GM19455 (cell line): ENCODE measurements around the gene NLN.
"Not testable (repeated sequence)": the region's sequence is repeated elsewhere in the genome, so short reads cannot be mapped to it uniquely, and the experiment has no call there.

Experiments used
- ATAC-seq: cut with Tn5 transposase; IDR thresholded peaks from one replicate; pipeline ENCODE4 v1.9.1; 2021; ENCODE audit not compliant: unreplicated experiment

Gene NLN

DNA sequence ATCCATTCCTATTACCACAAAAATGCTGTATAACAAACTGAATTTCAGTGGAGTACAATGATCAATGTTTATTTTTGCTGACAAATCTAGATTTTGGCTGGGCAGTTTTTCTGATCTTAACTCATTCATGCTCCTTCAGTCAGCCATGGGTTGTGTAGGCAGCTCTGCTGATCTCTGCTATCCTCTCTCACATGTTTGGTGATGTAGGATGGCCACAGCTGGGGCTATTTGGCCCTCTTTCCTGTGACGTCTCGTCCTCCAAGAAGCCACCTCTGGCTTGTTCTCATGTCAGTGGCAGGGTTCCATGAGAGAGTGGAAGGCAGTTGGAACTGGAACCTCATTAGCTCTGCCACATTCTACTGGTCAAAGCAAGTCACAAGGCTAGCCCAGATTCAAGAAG lies 8.9 kb downstream of the NLN start:
- ATAC-seq: no peak

DNA sequence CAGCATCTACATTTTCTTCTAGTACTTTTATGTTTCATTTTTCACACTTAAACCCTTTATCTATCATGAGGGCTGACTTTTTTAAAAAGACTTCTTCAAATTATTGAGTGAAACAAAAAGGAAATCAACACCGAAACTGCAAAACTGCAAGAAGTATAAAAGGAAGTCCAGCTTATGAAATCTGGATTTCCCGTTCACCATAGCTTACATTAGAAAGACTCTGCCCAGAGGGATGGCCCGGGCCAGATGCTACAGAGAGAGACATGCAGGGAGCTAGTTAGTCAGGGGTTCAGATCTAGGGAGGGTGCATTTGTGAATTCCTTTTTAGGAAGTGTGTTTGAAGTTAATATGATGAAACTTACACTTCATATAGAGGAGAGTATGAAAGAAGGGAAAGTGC lies 10.0 kb downstream of the NLN start:
- ATAC-seq: not testable (repeated sequence)

DNA sequence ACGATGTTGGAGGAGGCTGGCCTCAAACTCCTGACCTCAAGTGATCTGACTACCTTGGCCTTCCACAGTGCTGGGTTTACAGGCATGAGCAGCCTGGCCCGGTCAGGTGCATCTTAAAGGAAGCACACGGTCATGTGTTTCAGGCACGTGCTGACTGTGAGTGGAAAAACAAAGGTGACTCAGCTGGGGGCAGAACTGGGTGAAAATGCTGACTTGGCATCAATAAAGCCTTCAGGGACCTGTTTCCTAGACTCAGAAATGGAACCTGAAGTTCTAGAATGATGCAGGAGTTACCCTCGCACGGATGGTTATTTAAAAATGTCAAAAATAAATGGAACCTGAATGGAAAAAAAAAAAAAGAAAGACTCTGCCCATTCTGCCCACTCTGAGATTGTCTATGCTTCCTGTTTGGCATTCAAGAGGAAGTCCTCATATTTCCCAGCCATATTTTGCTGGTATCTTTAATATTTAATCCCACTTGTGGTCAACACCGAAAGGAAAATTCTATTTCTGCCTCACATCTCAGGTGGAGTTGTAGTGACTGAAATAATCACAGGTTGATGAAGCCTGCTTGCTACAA lies 12.3 kb downstream of the NLN start:
- not testable (repeated sequence) for ATAC-seq

DNA sequence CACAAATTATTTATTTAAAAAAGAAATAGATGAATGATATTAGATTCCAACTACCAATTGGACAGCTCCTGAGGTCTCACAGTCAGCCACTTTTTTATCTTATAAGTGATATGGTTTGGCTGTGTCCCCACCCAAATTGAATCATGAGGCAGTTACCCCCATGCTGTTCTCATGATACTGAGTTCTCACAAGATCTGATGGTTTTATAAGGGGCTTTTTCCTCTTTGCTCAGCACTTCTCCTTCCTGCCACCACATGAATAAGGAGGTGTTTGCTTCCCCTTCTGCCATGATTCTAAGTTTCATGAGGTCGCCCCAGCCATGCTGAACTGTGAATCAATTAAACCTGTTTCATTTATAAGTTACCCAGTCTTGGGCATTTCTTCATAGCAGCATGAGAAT lies 12.9 kb downstream of the NLN start:
- no peak for ATAC-seq

DNA sequence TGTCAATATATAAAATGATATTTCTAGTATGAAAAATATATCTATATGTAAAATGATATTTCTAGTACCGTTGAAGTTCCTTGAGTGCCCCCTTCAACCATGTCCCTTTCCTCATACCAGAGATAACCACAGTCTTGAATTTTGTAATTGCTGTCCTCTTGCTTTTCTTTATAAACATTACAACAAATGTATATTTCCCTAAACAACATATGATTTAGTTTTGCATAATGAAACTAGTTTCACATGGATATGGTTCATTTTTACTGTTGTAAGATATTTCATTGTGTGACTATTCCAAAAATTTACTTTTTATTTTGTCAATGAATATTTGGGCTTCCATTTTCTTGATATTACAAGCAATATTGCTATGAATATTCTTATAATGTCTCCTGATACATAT lies 14.0 kb downstream of the NLN start:
- no peak for ATAC-seq

DNA sequence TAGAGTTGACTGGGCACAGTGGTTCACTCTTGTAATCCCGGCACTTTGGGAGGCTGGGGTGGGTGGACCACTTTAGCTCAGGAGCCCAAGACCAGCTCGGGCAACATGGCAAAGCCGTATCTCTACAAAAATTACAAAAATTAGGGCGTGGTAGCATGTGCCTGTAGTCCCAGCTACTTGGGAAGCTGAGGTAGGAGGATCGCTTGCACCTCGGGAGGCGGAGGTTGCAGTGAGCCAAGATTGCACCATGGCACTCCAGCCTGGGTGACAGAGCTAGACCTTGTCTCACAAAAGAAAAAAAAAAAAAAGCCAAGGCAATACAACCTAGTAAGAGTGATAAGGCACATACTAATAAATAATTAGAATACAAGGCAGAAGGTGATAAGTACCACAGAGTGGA lies 15.8 kb downstream of the NLN start:
- ATAC-seq: no peak

DNA sequence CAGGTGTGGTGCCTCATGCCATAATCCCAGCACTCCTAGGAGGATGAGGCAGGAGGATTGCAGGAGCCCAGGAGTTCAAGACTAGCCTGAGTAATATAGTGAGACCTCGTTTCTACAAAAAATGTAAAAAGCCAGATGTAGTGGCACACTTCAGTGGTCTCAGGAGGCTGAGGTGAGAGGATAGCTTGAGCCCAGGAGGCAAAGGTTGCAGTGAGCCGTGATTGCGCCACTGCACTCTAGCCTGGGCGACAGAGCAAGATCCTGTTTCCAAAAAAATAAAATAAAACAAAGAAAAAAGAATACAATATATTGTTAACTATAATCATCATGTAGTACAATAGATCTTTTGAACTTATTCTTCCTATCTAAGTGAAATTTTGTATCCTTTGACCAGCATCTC lies 16.3 kb downstream of the NLN start:
- ATAC-seq: no peak

DNA sequence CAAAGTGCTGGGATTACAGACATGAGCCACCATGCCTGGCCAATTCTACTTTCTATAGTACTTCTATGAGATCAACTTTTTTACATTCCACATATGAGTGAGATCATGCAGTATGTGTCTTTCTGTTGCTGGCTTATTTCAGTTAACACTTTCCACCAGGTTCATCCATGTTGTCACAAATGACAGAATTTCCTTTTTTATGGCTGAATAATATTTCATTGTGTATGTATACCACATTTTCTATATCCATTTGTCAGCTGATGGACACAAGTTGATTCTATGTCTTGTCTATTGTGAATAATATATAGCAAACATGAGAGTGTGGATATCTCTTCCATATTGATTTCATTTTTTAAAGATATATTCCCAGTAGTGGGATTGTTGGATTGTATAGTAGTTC lies 17.2 kb downstream of the NLN start:
- no peak for ATAC-seq

DNA sequence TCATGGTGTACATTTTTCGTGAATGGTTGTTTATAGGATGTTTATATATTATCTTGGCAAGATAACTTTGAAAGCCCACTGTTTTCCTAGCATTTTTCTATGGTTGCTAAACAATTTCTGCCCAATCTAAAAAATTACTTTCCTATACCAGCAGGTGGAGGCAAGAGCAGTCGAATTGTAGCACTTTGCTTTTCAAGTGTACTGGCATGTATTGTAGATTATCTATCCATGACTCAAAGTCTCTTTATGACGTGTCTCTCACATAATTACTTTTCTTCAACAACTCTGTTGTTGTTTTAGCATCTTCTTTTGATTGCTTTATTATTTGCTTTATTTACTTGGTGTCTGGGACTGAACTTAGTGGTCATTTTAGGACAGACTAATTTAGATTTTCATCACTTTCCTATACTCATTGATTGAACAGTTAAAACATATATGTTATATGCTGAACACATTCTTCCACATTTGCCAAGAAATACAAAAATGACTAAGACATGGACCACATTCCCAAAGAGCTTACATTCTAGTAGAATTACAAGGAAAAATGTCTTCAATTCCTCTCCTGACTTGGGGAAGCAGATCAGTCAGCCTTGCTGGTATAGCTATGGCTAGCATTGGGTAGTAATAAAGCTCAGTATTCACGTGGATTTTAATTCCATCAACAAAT lies 20.7 kb downstream of the NLN start:
- ATAC-seq: peak; percentile 88

DNA sequence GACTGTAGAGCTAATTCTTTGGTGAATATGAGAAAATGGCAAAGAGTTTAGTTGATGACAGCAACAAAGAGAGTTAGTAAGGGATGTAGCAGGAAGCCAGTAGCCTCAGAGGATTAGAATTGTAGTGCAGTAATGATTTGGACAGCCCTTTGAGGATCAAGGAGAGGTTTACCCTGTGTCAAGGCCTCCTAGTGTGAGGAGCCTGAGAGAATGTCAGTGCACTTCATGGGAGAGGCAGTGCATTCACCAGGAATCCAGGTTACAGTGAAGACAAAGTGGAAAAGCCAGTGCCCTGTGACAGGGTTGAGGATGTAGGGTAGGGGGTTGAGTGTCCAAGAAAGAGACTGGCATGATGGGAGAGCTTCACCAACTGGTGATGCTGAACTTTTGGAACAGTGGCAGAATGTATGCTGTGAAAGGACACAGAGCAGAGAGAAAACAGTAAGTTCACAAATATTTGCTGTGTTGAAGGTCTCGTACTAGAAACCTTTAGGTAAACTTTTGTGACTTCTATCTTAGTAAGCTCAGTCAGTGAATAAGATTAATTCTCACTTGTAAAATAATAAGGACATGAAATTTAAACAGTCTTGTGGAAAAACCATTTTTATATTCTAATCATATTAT lies 27.3 kb downstream of the NLN start:
- ATAC-seq: no peak

DNA sequence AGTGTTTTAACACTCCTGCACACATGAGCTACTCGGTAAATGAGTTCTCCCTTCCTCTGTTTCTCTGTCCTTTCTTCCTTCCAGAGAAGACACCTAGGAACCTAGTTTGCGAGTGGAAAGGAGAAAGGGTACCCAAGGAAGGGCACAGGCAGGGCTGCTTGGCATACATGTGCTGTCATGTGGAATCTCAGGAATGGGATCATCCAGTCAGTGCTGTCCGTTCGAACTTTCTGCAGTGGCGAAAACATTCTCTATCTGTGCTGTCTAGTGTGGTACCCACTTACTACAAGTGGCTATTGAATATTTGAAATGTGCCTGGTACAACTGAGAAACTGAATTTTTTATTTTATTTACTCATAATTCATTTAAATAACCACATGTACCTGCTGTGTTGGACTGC lies 28.0 kb downstream of the NLN start:
- no peak for ATAC-seq

DNA sequence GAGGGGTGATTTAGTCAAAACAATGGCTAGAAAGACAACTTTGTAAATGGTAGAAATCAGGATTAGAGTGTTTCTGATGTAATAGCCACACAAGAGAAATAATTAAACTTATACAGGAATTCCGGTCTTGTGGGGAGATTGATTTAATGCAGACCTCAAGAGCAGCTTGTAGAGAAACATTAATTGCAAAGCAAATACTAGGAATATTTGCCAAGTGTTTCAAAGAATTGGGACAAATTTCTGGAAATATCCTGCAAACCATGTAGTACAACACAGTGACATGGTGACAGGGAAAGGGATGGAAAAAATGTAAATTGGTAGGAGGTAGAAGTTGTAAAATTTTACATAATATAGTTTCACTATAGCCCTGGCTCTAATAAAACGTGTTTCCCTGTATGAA lies 28.9 kb downstream of the NLN start:
- no peak for ATAC-seq

DNA sequence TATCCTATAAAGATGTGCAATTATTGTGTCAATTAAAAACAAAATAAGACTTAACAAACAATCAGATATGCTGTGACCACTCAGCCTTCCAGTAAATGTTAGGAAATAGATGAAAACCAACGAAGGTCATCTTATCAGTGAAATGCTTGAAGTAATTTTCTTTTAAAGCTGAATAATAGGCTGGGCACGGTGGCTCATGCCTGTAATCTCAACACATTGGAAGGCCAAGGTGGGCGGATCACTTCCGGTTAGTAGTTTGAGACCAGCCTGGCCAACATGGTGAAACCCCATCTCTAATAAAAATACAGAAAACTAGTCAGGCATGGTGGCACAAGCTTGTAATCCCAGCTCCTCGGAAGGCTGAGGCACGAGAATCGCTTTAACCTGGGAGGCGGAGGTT lies 31.2 kb downstream of the NLN start:
- no peak for ATAC-seq

DNA sequence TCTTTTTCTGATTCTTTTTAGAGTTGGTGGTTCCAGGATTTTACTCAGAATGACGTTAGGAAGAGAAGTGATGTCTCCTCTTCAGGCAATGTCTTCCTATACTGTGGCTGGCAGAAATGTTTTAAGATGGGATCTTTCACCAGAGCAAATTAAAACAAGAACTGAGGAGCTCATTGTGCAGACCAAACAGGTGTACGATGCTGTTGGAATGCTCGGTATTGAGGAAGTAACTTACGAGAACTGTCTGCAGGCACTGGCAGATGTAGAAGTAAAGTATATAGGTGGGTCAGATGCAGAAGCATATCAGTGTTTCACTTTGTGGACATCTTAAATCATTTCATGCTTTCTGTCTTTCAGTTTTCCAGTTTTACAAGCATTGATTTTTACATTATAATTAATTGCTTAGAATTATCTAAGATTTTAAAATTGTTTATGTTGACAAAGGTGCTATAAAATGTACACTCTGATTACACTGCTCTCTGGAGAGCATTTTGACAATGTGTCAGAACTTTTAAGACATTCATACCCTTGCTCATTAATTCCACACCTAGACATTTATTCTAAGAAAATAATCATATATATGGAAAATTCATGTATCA lies 36.6 kb downstream of the NLN start:
- no peak for ATAC-seq

DNA sequence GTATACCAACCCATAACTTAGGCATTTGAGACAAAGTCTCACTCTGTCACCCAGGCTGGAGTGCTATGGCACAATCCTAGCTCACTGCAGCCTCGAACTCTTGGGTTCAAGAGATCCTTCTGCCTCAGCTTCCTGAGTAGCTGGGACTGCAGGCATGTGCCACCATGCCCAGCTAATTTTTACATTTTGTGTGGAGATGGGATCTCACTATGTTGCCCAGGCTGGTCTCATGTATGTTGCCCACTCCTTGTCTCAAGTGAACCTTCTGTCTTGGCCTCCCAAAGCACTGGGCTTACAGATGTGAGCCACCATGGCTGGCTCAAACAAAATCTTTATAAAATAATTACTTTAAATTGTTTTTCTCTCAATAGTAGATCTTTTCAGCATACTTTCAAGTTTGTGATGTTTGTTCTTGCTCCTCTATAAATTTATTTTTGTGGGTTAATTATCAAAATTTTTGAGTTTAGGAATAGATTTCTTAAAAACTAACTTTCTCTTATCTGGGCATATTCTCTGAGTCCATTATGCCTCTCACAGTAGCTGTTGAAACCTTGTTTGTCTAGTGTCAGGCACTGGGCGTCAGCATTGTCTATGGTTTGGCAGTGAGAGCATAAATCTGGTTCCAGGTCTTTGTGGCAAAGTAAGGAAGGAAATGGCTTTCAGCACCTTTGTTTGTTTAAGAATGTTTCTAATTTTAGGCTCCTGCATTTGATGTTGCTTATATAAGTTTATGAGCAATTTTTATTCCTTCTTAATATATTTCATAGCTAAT lies 38.7 kb downstream of the NLN start:
- no peak for ATAC-seq

DNA sequence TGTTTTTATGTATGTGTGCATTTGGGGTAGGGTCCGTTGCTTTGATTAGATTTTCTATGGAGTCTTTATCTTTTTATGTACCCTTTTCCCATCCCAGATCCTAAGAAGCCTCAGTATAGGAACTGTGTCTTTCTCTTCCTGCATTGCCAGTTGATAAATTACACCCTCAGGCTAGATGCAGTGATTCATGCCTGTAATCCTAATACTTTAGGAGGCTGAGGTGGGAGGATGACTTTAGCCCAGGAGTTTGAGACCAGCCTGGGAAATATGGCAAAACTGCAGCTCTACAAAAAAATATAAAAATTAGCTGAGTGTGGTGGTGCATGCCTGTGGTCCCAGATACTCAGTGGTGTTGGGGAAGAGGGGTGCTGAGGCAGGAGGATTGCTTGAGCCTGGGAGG lies 40.2 kb downstream of the NLN start:
- no peak for ATAC-seq

DNA sequence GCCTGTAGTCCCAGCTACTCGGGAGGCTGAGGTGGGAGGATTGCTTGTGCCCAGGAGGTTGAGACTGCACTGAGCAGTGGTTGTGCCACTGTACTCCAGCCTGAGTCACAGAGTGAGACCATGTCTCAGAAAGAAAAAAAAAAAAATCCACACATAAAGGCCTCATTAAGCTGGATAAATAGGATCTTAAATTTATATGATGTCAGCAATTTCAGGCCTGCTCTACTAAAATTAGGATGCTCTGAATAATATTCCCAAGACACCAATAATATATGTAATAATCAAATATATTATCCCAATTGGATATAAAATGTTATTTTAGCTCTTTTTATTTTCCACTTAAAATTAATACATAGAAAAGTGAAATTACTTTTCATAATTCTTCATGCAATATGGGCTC lies 43.6 kb downstream of the NLN start:
- no peak for ATAC-seq

DNA sequence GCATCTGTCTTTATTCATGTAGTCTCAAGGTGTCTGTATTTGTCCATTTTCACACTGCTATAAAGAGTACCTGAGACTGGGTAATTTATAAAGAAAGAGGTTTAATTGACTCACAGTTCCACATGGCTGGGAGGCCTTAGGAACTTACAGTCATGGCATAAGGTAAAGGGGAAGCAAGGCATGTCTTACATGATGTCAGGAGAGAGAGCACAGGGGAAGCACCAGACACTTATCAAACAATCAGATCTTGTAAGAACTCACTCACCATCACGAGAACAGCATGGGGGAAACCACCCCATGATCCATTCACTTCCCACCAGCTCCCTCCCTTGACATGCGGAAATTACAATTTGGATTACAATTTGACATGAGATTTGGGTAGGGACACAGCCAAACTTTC lies 44.2 kb downstream of the NLN start:
- ATAC-seq: no peak

DNA sequence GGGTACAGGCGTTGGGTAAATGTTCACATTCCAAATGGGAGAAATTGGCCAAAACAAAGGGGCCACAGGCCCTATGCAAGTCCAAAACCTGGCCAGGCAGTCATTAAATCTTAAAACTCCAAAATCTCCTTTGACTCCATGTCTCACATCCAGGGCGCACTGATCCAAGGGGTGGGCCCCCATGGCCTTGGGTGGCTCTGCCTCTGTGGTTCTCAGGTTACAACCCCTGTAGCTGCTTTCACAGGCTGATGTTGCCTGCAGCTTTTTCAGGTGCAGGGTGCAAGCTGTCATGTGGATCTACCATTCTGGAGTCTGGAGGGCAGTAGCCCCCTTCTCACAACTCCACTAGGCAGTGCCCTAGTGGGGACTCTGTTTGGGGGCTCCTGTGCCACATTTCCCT lies 44.8 kb downstream of the NLN start:
- ATAC-seq: no peak

DNA sequence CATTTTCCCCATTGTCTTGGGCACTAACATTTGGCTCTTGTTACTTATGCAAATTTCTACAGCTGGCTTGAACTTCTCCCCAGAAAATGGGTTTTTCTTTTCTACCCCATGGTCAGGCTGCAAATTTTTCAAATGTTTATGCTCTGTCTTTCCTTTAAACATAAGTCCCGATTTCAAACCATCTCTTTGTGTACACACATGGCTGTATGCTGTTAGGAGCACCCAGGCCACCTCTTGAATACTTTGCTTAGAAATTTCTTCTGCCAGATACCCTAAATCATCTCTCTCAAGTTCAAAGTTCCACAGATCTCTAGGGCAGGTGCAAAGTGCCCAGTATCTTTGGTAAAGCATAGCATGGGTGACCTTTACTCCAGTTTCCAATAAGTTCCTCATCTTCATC lies 45.6 kb downstream of the NLN start:
- ATAC-seq: no peak

DNA sequence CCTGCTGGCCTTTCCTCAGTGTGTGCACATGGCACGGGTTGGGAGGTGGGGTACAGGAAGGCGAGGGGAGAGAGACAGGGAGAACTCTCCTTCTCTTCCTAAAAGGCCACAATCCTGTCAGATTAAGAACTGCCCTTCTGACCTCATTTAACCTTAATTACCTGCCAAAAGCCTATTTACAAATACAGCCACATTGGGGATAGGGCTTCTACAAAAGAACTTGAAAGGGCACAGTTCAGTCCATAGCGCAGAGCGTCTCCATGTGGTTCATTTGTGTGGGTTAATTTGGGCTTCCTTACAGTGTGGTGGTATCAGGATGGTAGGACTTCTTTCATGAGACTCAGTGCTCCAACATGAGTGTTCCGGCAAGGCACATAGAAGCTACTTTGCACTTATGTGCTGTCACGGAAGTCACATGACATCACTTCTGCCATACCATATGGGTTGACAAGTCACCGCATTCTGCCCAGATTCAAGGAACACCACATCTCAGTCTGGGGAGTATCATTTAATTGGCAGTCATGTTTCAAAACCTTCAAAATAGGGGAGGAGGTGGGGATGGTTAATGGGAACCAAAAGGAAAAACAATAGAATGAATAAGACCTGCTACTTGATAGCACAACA lies 46.8 kb downstream of the NLN start:
- ATAC-seq: no peak
